ENCODE measurements around the gene SAMD7. TPM values are rescaled to one million over a fixed set of nuclear protein-coding genes. Genes with fewer than 3 reads are reported as not detected.

SAMD7 gene
- total RNA-seq, 1 experiment from 2014 or later, result not detected

DNA sequence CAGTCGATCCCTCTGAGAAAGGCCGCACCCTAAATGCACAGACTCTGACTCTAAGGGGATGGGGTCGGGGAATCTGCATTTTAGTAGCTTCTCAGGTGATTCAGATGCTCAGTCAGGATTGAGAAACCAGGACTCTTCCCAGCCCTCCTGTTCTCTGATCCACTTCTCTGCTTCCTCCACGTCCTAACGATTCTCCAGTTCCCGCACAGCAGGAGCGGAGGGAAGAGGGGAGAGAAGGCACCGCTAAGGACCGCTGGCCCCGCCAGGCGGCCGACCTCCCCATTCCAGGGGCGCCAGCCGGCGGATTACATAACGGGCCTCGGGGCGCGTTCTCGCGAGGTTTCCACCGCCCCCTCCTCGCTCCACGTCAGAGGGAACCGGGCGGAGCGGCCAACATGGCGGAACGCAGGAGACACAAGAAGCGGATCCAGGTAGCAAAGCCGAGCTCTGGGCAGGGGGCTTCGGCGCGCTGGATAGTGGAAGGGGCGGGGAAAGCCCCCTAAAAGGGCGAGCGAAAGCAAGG is 55.1 kb downstream of the SAMD7 start, which contains the start of gene SEC62:
TSS of gene SEC62 (plus strand) at position 380 of the 523 bp plus-strand sequence. CDS start at position 396, 16 bp downstream.
- DNase-seq (ENCODE audit: low spot score), result peak; percentile 87

DNA sequence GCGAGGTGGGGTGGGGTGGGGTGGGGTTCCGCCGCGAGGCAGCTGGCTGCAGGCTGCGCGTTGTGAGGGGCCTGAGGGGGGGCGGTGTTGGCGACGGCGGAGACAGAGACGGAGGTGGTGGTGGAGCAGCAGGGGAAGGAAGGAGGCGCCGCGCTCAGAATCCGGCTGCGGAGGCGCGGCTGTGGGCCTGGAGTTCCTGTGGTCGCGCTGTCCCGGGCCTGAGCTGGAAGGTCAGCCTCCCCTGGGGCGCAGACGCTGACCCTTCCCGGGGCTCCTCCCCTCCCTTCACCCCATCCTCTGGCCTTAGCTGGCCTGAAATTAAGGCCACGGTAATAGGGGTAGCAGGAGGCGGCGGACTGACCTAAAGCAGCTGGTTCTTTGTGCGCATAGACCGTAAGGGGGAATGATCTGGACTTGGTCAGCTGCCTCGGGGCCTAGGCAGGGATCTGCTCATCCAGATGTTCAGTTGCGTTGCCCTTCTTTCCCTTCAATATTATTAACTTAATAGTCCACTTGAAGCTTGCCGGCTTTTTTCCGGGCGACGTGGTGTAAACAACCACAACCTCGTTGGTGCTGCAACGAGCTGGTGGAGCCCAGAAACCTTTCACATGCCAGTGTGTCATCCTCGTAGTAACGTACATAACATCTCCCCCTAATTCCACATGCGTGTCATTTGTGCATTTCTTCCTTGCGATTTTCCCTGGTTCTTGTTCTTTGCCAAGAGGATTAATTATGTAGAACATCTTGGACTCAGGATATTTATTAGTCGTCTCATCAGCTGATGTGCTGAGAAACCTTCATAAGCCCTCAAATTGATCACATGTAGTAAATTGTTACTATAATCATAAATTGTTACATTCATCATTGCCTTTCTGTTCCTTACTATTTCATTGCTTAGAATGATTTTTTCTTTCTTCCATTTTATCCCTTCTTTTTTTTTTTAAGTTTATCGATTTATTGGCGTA is 55.9 kb downstream of the SAMD7 start:
- DNase-seq (ENCODE audit: low spot score), result peak; percentile 16

DNA sequence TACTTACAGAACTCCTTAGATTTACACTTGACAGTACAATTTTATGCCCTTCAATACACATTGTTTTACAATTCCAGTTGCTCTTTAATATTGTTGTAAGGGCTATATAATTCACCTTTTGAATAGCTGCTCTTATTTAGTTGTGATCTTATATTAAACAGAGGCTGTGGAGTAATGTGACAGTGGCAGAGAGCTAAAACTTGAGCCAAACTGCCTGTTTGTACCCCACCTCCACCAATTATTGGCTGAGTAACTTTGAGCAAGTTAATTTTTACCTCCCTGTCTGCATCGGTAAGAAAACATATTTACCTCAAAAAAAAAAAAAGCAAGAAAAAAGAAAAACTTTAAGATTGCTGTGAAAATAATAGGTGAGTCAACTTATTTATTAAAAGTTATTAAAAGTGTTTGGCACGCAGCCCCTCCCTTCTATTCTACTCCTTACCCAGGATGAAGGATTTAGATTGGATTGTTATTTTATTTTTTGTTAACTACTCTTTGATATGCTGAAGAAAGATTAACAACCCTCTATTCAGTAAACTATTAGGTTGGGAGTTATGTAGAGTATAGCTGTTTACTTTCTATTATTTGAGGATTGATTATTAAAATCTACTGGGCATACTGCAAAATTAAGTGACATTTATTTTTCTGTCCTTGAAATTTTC is 57.0 kb downstream of the SAMD7 start:
- no peak for DNase-seq (ENCODE audit: low spot score)

- DNase-seq (ENCODE audit: low spot score), result no peak
These were observed 58.1 kb downstream of the SAMD7 start for GRCh38 chr3:169969174-169970095.

DNA sequence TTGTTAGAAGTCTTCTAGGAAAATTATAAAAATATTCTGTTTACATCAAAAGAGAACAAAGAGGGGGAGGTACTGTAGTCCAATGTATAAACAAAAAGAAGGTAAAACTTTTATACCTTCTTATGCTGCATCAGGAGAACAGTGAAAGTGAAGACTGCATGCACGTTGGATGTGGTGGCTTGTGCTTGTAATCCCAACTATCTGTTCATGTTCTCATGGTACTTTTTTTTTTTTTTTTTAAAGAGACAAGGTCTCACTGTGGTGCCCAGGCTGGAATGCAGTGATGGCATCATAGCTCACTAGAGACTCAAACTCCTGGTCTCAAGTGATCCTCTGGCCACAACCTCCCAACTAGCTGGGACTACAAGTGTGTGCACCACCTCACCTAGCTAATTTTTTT is 59.5 kb downstream of the SAMD7 start:
- DNase-seq (ENCODE audit: low spot score), result no peak

DNA sequence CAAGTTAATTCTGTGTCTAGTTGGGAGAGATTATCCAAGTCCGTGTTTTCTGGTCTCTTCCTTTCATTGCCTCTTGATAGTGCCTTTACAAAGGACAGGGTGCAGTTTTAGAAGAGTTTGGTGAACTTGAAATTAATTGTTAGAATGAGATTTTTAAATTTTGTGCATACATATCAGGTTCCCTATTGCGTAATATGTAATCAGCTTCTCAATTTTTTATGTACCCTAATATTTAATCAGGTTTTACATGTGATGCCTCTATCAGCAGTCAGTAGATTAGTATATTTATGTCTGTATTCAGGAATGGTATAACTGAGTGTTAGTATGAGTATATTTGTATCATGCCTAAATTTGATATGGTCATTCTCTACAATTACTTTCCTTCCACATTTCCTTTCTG is 60.1 kb downstream of the SAMD7 start:
- no peak for DNase-seq (ENCODE audit: low spot score)

GRCh38 chr3:169980055-169980454 is 68.7 kb downstream of the SAMD7 start:
- DNase-seq (ENCODE audit: low spot score), result no peak

DNA sequence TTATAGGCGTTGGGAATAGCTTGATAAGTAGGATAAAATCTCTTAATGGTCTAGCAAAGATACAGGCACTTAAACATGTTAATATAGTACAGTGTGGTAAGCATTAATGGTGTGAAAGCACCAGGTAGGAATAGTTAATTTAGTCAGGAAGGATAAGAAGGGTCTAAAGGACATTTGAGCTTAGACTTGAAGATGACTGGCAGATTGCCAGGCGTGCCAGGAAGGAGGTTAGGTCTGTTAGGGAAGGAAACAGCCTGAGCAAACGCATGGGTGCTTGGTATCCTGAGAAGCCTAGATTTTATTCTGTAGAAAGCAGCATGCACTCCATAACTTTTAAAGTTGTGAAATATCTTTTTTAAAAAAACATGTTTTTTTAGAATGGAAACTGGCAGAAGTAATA is 72.9 kb downstream of the SAMD7 start:
- DNase-seq (ENCODE audit: low spot score), result no peak

Other genes starting within 250 kb of the SAMD7 start
- 22.8 and 32.4 TPM in 2 replicates for gene MECOM, start 247.9 kb upstream of the SAMD7 start, total RNA-seq (2014; rRNA removed; shearing (Covaris generic))
- gene TERC, start 146.5 kb upstream of the SAMD7 start, total RNA-seq (2014; rRNA removed; shearing (Covaris generic)), result 20.2 and 68.1 TPM in 2 replicates
- not detected in 2 replicates for gene ACTRT3, start 142.0 kb upstream of the SAMD7 start, total RNA-seq (2014; rRNA removed; shearing (Covaris generic))
- 18.7 and 19.5 TPM in 2 replicates for gene MYNN, start 138.2 kb upstream of the SAMD7 start, total RNA-seq (2014; rRNA removed; shearing (Covaris generic))
- not detected in 2 replicates for gene LRRIQ4, start 98.7 kb upstream of the SAMD7 start, total RNA-seq (2014; rRNA removed; shearing (Covaris generic))
- 0.35 and 0.43 TPM in 2 replicates for gene LRRC34, start 98.7 kb upstream of the SAMD7 start, total RNA-seq (2014; rRNA removed; shearing (Covaris generic))
- not detected in 2 replicates for gene LRRC31, start 41.6 kb upstream of the SAMD7 start, total RNA-seq (2014; rRNA removed; shearing (Covaris generic))
- 15.2 and 25.7 TPM in 2 replicates for gene SEC62, start 55.2 kb downstream of the SAMD7 start, total RNA-seq (2014; rRNA removed; shearing (Covaris generic))
- 2.9 and 5.6 TPM in 2 replicates for gene GPR160, start 126.4 kb downstream of the SAMD7 start, total RNA-seq (2014; rRNA removed; shearing (Covaris generic))

Data from H4 (cell line).